ENCODE data around the gene SDC3. TPM values are rescaled to one million over a fixed set of nuclear protein-coding genes. Genes with fewer than 3 reads are reported as not detected.

Gene SDC3
- total RNA-seq, 1 experiment from 2014 or later = 32.3 TPM

GRCh38 chr1:30877205-30877912 is 31.2 kb downstream of the SDC3 start:
- Mint-ChIP-seq H3K4me1 (peaks cover 34% of the 10 kb centered on the region), H3K9me3 (peaks cover 15% of the 10 kb centered on the region), H3K27me3 (ENCODE audit: low read depth) (no peaks in the 10 kb centered on the region), H3K4me3 (no peak overlapping the region), H3K27ac (peak overlapping the region; percentile 79; the same call in 1 of the 2 replicates), H3K36me3 (peaks cover 30% of the 10 kb centered on the region)
- ChIA-PET POLR2A (no interaction called here), CTCF (interaction anchor here (0.6 to 2.0 kb wide), 20 partner anchors 11 to 108 kb away, joined by 3 to 19 read pairs (median 4); partner anchors contain the start of gene SDC3)
- ATAC-seq (peak; percentile 43), DNase-seq (ENCODE audit: low spot score) (no peak)
- TF ChIP-seq USF1 (CRISPR knock-in tag; IDR thresholded peaks at IDR 0.05) (peak; percentile 15; the same call in 1 of the 2 replicates), PRRX2 (CRISPR knock-in tag; IDR thresholded peaks at IDR 0.05) (no peak)

- peaks cover 37% of the 10 kb centered on the region for H3K36me3 Mint-ChIP-seq
- DNase-seq (ENCODE audit: low spot score) (no peak), ATAC-seq (no peak)
- peaks cover 21% of the 10 kb centered on the region for H3K9me3 Mint-ChIP-seq
- H3K4me3 Mint-ChIP-seq = no peak overlapping the region
- no peak overlapping the region for H3K27ac Mint-ChIP-seq
- CTCF ChIA-PET = interaction anchor here (0.6 to 2.0 kb wide), 19 partner anchors 10 to 94 kb away, joined by 3 to 19 read pairs (median 4); partner anchors contain the start of gene SDC3
- POLR2A ChIA-PET = no interaction called here
- H3K27me3 Mint-ChIP-seq (ENCODE audit: low read depth) = no peaks in the 10 kb centered on the region
- H3K4me1 Mint-ChIP-seq = peaks cover 34% of the 10 kb centered on the region
- no peak for TF ChIP-seq ERG (CRISPR knock-in tag; IDR thresholded peaks at IDR 0.05)
- no peak for TF ChIP-seq RORB (CRISPR knock-in tag; IDR thresholded peaks at IDR 0.05)
- no peak for TF ChIP-seq ARID4B (CRISPR knock-in tag; IDR thresholded peaks at IDR 0.05; ENCODE audit: borderline replicate concordance)
- no peak for TF ChIP-seq FOXK1 (CRISPR knock-in tag; IDR thresholded peaks at IDR 0.05)
- no peak for TF ChIP-seq MLX (CRISPR knock-in tag; IDR thresholded peaks at IDR 0.05)
- no peak for TF ChIP-seq PREB (CRISPR knock-in tag; IDR thresholded peaks at IDR 0.05; ENCODE audit: borderline replicate concordance)
- TF ChIP-seq IRF2 (CRISPR knock-in tag; IDR thresholded peaks at IDR 0.05; ENCODE audit: borderline replicate concordance, low read depth) = no peak
- TF ChIP-seq IRF1 (CRISPR knock-in tag; IDR thresholded peaks at IDR 0.05) = no peak
- TF ChIP-seq NFE2L1 (CRISPR knock-in tag; IDR thresholded peaks at IDR 0.05) = no peak
- no peak for TF ChIP-seq ZSCAN18 (CRISPR knock-in tag; IDR thresholded peaks at IDR 0.05)
- no peak for TF ChIP-seq ATF6 (CRISPR knock-in tag; IDR thresholded peaks at IDR 0.05)
- no peak for TF ChIP-seq ELF4 (CRISPR knock-in tag; IDR thresholded peaks at IDR 0.05; ENCODE audit: low read depth)
- TF ChIP-seq ZNF425 (CRISPR knock-in tag; conservative IDR thresholded peaks at IDR 0.05) = no peak
Measured at GRCh38 chr1:30876451-30877204, 31.9 kb downstream of the SDC3 start.

Measured in WTC11 (cell line).